ENCODE results near the gene SLC19A1.

Gene SLC19A1

GRCh38 chr21:45454926-45455673 is 87.1 kb downstream of the SLC19A1 start:
- DNase-seq (ENCODE audit: low read depth, low spot score), result no peak

GRCh38 chr21:45454060-45454925 is 87.9 kb downstream of the SLC19A1 start:
- no peak for DNase-seq (ENCODE audit: low read depth, low spot score)

- DNase-seq (ENCODE audit: low read depth, low spot score), result no peak
Measured at GRCh38 chr21:45453308-45453950, 88.8 kb downstream of the SLC19A1 start.

GRCh38 chr21:45452696-45453307 is 89.4 kb downstream of the SLC19A1 start:
- no peak for DNase-seq (ENCODE audit: low read depth, low spot score)

- no peak for DNase-seq (ENCODE audit: low read depth, low spot score)
Measured at GRCh38 chr21:45451771-45452182, 90.5 kb downstream of the SLC19A1 start.

- DNase-seq (ENCODE audit: low read depth, low spot score), result no peak
Measured at GRCh38 chr21:45451091-45451740, 91.0 kb downstream of the SLC19A1 start.

- DNase-seq (ENCODE audit: low read depth, low spot score), result no peak
Measured at GRCh38 chr21:45450423-45451090, 91.7 kb downstream of the SLC19A1 start.

- DNase-seq (ENCODE audit: low read depth, low spot score), result no peak
Measured at GRCh38 chr21:45449658-45450422, 92.4 kb downstream of the SLC19A1 start.

- DNase-seq (ENCODE audit: low read depth, low spot score), result no peak
Measured at GRCh38 chr21:45448810-45449657, 93.2 kb downstream of the SLC19A1 start.

GRCh38 chr21:45448283-45448809 is 93.9 kb downstream of the SLC19A1 start:
- no peak for DNase-seq (ENCODE audit: low read depth, low spot score)
